DOHH2 (cell line): ENCODE data around the gene C20orf144.
A peak's percentile ranks its signal among the peaks of the same experiment; 100 is the strongest.

Source experiments
- H3F3A ChIP-seq: fragments of 200-600 bp; sonication (generic), shearing (Covaris generic); 2 replicates; pipeline ENCODE4 v1.6.0; 2016; ENCODE audit warnings: antibody characterized with exemption, mild to moderate bottlenecking; ENCODE audit not compliant: control insufficient read depth, insufficient read depth
- H3K27ac ChIP-seq: fragments of 200-600 bp; sonication (generic); 2 replicates; pipeline ENCODE4 v1.5.1; 2014; ENCODE audit warnings: low read depth, mild to moderate bottlenecking, low read length, moderate library complexity
- H3K27me3 ChIP-seq: fragments of 200-600 bp; sonication (generic); 2 replicates; pipeline ENCODE4 v1.6.1; 2014; ENCODE audit warnings: mild to moderate bottlenecking, low read length, mixed read lengths; ENCODE audit not compliant: control insufficient read depth
- H3K36me3 ChIP-seq: fragments of 200-600 bp; sonication (generic); 2 replicates; pipeline ENCODE4 v1.6.1; 2014; ENCODE audit warnings: mild to moderate bottlenecking, low read length, moderate library complexity, mixed read lengths; ENCODE audit not compliant: control insufficient read depth
- H3K4me1 ChIP-seq: fragments of 200-600 bp; sonication (generic); 2 replicates; pipeline ENCODE4 v1.6.1; 2014; ENCODE audit warnings: mild to moderate bottlenecking, low read length, mixed read lengths; ENCODE audit not compliant: control insufficient read depth
- H3K4me2 ChIP-seq: fragments of 200-600 bp; sonication (generic); 2 replicates; pipeline ENCODE4 v1.6.0; 2014; ENCODE audit warnings: mild to moderate bottlenecking, low read length, moderate library complexity
- H3K4me3 ChIP-seq: fragments of 200-600 bp; sonication (generic); 2 replicates; pipeline ENCODE4 v1.5.1; 2014; ENCODE audit warnings: mild to moderate bottlenecking, low read length, mixed read lengths
- H3K79me2 ChIP-seq: fragments of 200-600 bp; sonication (generic); 2 replicates; pipeline ENCODE4 v1.6.1; 2014; ENCODE audit warnings: mild to moderate bottlenecking, low read length, mixed read lengths; ENCODE audit not compliant: control insufficient read depth
- H3K9me2 ChIP-seq: fragments of 200-600 bp; sonication (generic); replicated peaks from 2 replicates; pipeline ENCODE4 v1.6.1; 2014; ENCODE audit warnings: mild to moderate bottlenecking, low read length, mixed read lengths; ENCODE audit not compliant: control insufficient read depth
- H3K9me3 ChIP-seq: fragments of 200-600 bp; sonication (generic); 2 replicates; pipeline ENCODE4 v1.6.1; 2014; ENCODE audit warnings: antibody characterized with exemption, low read length, mixed read lengths; ENCODE audit not compliant: control insufficient read depth, insufficient read depth
- H4K20me1 ChIP-seq: fragments of 200-600 bp; sonication (generic); 2 replicates; pipeline ENCODE4 v1.6.0; 2014; ENCODE audit warnings: low read depth, mild to moderate bottlenecking, antibody characterized with exemption, low read length, moderate library complexity; ENCODE audit not compliant: control insufficient read depth, insufficient read depth
- CTCF ChIP-seq: fragments of 200-600 bp; sonication (generic); IDR thresholded peaks from one replicate; pipeline ENCODE4 v1.5.1; 2014; ENCODE audit warnings: antibody characterized with exemption, mild to moderate bottlenecking, low read depth, low read length; ENCODE audit not compliant: poor library complexity, severe bottlenecking
- EZH2phosphoT487 ChIP-seq: fragments of 200-600 bp; sonication (generic); IDR thresholded peaks from 2 replicates; pipeline ENCODE4 v1.6.1; 2017; ENCODE audit warnings: borderline replicate concordance, mild to moderate bottlenecking, antibody characterized with exemption, low read length, moderate library complexity, mixed read lengths

C20orf144 gene

DNA sequence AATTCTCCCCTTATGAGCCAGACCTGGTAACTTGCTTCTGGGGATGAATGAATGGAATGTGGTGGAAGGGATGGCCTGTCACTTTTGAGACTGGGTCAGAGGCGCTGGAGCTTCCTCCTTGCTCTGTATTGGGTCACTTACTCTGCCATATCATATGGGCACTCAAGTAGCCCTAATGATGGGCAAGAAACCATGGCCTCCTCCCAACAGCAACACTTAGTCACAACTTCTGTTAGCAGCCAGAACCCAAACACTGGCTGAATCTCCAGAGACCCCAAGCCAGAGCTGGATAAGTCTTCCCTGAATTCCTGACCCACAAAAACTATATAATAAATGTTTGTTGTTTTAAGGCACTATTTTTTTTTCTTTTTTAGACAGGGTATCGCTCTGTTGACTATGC, 18.6 kb downstream of the C20orf144 start:
- peaks cover 30% of the 10 kb centered on the region for H4K20me1 ChIP-seq
- H3K9me3 ChIP-seq, result no peaks in the 10 kb centered on the region
- peaks cover 95% of the 10 kb centered on the region for H3K36me3 ChIP-seq
- H3K4me1 ChIP-seq, result peaks cover 72% of the 10 kb centered on the region
- peaks cover 33% of the 10 kb centered on the region for H3F3A ChIP-seq
- peak overlapping the region; percentile 21 for H3K4me3 ChIP-seq
- H3K4me2 ChIP-seq, result peak overlapping the region; percentile 65
- H3K9me2 ChIP-seq, result no peaks in the 10 kb centered on the region
- TF ChIP-seq CTCF (no peak), EZH2phosphoT487 (no peak)
- H3K27me3 ChIP-seq, result no peaks in the 10 kb centered on the region
- H3K79me2 ChIP-seq, result peaks cover 69% of the 10 kb centered on the region
- peak overlapping the region; percentile 70 for H3K27ac ChIP-seq

DNA sequence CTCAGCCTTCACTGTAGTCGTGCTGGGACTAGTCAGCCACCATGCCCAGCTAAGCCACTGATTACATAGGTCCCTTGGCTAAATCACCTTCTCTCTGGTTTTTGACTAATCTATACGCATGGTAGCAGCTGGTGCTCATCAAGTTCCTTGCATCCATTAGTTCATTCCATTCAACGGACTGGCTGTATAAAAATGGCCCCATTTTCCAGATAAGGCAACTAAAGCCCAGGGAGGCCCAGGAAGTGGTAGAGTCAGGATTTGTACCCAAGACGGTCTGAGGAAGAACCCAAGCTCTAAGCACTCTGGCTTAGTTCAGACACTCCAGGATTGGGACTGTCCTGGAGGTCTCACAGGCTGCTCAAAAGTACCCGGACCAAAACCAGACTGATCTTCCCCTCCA, 19.2 kb downstream of the C20orf144 start:
- TF ChIP-seq CTCF, result no peak
- TF ChIP-seq EZH2phosphoT487, result no peak
- no peaks in the 10 kb centered on the region for H3K27me3 ChIP-seq
- H3K9me3 ChIP-seq, result no peaks in the 10 kb centered on the region
- peak overlapping the region; percentile 65 for H3K4me2 ChIP-seq
- H3K27ac ChIP-seq, result peak overlapping the region; percentile 70
- peaks cover 30% of the 10 kb centered on the region for H4K20me1 ChIP-seq
- H3K9me2 ChIP-seq, result no peaks in the 10 kb centered on the region
- peaks cover 70% of the 10 kb centered on the region for H3K79me2 ChIP-seq
- H3K4me3 ChIP-seq, result peak overlapping the region; percentile 2; the same call in 1 of the 2 replicates
- peaks cover 27% of the 10 kb centered on the region for H3F3A ChIP-seq
- H3K36me3 ChIP-seq, result peaks cover 89% of the 10 kb centered on the region
- H3K4me1 ChIP-seq, result peaks cover 66% of the 10 kb centered on the region

GRCh38 chr20:33681728-33682353, 19.7 kb downstream of the C20orf144 start:
- Histone ChIP-seq H3K9me3 (no peaks in the 10 kb centered on the region), H4K20me1 (peaks cover 30% of the 10 kb centered on the region), H3K36me3 (peaks cover 83% of the 10 kb centered on the region), H3K79me2 (peaks cover 70% of the 10 kb centered on the region), H3K27ac (peak overlapping the region; percentile 70), H3K27me3 (no peaks in the 10 kb centered on the region), H3K4me3 (peak overlapping the region; percentile 36; the same call in 1 of the 2 replicates), H3K4me2 (peak overlapping the region; percentile 65), H3K4me1 (peaks cover 70% of the 10 kb centered on the region), H3F3A (peaks cover 24% of the 10 kb centered on the region), H3K9me2 (no peaks in the 10 kb centered on the region)
- TF ChIP-seq EZH2phosphoT487 (no peak), CTCF (no peak)
